Fibroblast of skin of scalp (primary cell): ENCODE data around the gene MYEOV.

Source experiments
- DNase-seq: peaks from one replicate; pipeline ENCODE4 v3.0.0-alpha.2; 2013

MYEOV gene

GRCh38 chr11:69319255-69320106, 25.5 kb downstream of the MYEOV start:
- no peak for DNase-seq

GRCh38 chr11:69320326-69320725, 26.4 kb downstream of the MYEOV start:
- DNase-seq = peak; percentile 51

- DNase-seq = peak; percentile 59
Measured at GRCh38 chr11:69320756-69321741, 27.1 kb downstream of the MYEOV start.

- DNase-seq = peak; percentile 97
Measured at GRCh38 chr11:69321877-69322361, 28.0 kb downstream of the MYEOV start.

- no peak for DNase-seq
Measured at GRCh38 chr11:69325446-69325845, 31.5 kb downstream of the MYEOV start.

- no peak for DNase-seq
Measured at GRCh38 chr11:69326622-69327219, 32.8 kb downstream of the MYEOV start.

- DNase-seq = no peak
Measured at GRCh38 chr11:69327741-69328191, 33.8 kb downstream of the MYEOV start.

GRCh38 chr11:69328231-69328630, 34.3 kb downstream of the MYEOV start:
- no peak for DNase-seq

GRCh38 chr11:69329581-69329980, 35.6 kb downstream of the MYEOV start:
- DNase-seq = peak; percentile 45

- no peak for DNase-seq
Measured at GRCh38 chr11:69330330-69330729, 36.4 kb downstream of the MYEOV start.

- DNase-seq = no peak
Measured at GRCh38 chr11:69333149-69333710, 39.3 kb downstream of the MYEOV start.

GRCh38 chr11:69333879-69334278, 39.9 kb downstream of the MYEOV start:
- no peak for DNase-seq

- DNase-seq = no peak
Measured at GRCh38 chr11:69335007-69335780, 41.2 kb downstream of the MYEOV start.

- no peak for DNase-seq
Measured at GRCh38 chr11:69335781-69336405, 41.9 kb downstream of the MYEOV start.

- peak; percentile 18 for DNase-seq
Measured at GRCh38 chr11:69337211-69337721, 43.3 kb downstream of the MYEOV start.

GRCh38 chr11:69339041-69339733, 45.2 kb downstream of the MYEOV start:
- DNase-seq = no peak

GRCh38 chr11:69339983-69340565, 46.1 kb downstream of the MYEOV start:
- DNase-seq = no peak

- no peak for DNase-seq
Measured at GRCh38 chr11:69342588-69343330, 48.8 kb downstream of the MYEOV start.
